Coronary artery (tissue), 2 donors: ENCODE data around the gene SLAMF1.

Source experiments
- DNase-seq: peaks from one replicate; pipeline ENCODE4 v3.0.0-alpha.2; 2017; ENCODE audit warnings: low spot score
- H3K27ac ChIP-seq, 2 donors: fragments of 200-600 bp; sonication (generic); one replicate each; pipeline ENCODE4 v1.5.1; 2016 to 2019
- H3K4me3 ChIP-seq: fragments of 200-600 bp; sonication (generic); 2 replicates; pipeline ENCODE4 v1.5.1; 2016; ENCODE audit warnings: mild to moderate bottlenecking, moderate library complexity
- TF ChIP-seq, protein P1 (sequence below): fragments of 200-600 bp; sonication (generic); IDR thresholded peaks from one replicate; pipeline ENCODE4 v1.5.1; 2019; ENCODE audit warnings: antibody characterized with exemption

SLAMF1 gene

GRCh38 chr1:160643138-160643537, 3.7 kb downstream of the SLAMF1 start:
- TF ChIP-seq, protein P1, sequence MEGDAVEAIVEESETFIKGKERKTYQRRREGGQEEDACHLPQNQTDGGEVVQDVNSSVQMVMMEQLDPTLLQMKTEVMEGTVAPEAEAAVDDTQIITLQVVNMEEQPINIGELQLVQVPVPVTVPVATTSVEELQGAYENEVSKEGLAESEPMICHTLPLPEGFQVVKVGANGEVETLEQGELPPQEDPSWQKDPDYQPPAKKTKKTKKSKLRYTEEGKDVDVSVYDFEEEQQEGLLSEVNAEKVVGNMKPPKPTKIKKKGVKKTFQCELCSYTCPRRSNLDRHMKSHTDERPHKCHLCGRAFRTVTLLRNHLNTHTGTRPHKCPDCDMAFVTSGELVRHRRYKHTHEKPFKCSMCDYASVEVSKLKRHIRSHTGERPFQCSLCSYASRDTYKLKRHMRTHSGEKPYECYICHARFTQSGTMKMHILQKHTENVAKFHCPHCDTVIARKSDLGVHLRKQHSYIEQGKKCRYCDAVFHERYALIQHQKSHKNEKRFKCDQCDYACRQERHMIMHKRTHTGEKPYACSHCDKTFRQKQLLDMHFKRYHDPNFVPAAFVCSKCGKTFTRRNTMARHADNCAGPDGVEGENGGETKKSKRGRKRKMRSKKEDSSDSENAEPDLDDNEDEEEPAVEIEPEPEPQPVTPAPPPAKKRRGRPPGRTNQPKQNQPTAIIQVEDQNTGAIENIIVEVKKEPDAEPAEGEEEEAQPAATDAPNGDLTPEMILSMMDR, result no peak
- H3K4me3 ChIP-seq, result no peak overlapping the region
- H3K27ac ChIP-seq, result no peak overlapping the region
- DNase-seq, result no peak

- no peak overlapping the region for H3K4me3 ChIP-seq
- H3K27ac ChIP-seq, result no peak overlapping the region
- DNase-seq, result no peak
- TF ChIP-seq, protein P1, result no peak
Measured at GRCh38 chr1:160642281-160642644, 4.6 kb downstream of the SLAMF1 start.

DNA sequence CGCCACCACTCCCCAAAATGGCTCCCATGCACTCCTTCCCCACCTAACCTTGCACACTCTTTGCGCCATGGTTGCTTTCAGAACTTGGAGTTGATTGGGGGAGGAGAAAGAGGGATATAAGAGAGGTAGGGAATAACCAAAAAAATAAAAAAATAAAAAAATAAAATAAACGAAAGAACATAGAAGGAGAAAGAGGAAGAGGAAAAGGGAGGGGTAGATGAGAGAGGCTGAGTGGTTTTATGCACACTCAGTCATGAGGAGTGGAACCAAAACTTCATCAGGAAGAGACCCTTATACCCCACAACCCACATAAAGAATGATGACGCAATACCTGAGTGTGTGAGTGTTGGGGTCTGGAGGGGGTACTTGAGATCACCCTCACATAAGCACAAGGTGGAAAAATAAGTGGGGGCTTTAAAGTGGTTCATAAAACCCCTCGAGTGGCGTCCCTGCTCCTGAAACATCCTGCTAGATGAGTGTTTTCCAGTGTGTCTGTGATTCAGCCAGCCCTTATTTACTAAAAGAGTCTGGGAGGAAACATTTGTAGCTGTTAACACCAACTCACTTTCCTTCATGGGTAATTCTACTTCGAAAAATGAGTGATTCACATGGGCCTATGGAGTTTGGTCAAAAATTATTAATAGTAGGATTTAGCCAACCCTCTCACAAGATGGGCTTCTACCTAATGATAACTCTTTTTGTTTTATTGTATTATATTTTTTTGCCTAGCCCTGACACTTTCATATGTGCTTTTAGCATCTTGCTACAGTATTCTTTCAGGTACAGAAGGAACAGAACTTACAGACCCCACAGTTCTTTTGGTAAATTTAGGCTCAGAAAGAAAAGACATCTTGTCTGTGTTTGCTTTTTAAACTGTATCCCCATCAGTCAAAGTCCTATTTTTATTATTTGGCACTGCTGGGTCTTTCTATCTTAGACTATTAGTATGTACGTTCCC, 5.2 kb downstream of the SLAMF1 start:
- TF ChIP-seq, protein P1, result no peak
- Histone ChIP-seq H3K4me3 (no peak overlapping the region), H3K27ac (no peak overlapping the region)
- DNase-seq, result no peak

DNA sequence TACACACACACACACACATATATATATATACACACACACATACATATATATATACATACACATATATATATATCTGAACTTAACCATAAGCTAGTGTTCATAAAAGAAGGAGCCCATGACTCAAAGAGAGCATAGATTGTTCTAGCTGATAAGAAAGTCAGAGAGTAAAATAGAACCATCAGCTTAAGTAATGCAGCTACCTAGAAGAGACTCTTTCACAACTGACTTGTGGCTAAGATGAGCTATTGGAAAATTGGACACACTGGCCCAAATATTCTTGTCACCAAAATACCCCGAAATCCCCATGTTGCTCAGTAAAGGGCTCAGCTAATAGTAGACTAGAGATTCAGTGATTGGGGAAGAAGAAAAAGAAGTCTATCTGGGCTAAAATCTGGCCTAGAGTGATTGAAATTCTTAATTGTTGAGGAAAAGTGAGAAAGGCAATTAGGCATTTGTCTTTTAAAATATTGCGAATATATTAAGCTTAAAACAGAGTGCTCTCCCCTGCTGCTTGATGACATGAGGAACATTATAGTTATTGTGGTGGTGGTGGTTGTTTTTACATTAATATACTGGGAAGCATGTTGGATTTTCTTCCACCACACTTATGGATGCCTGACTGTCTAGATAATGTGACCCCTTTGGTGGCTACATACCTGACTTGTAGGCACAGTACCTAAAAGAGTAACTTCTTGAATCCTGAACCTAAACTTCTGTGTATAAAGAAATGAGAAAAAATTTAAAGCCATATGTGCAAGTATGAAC, 6.3 kb downstream of the SLAMF1 start:
- TF ChIP-seq, protein P1, result no peak
- Histone ChIP-seq H3K27ac (no peak overlapping the region), H3K4me3 (no peak overlapping the region)
- DNase-seq, result no peak

GRCh38 chr1:160639652-160640051, 7.2 kb downstream of the SLAMF1 start:
- DNase-seq, result no peak
- Histone ChIP-seq H3K4me3 (no peak overlapping the region), H3K27ac (no peak overlapping the region)
- TF ChIP-seq, protein P1, result no peak

GRCh38 chr1:160638926-160639325, 7.9 kb downstream of the SLAMF1 start:
- DNase-seq, result no peak
- TF ChIP-seq, protein P1, result no peak

More at GRCh38 chr1:160638926-160639325, 7.9 kb downstream of the SLAMF1 start:
- Histone ChIP-seq H3K4me3 (no peak overlapping the region), H3K27ac (no peak overlapping the region)
